Coronary artery (tissue), 2 donors: ENCODE results near the gene MACROD2.

Experiments used
- DNase-seq: peaks from one replicate; pipeline ENCODE4 v3.0.0-alpha.2; 2017; ENCODE audit warnings: low spot score
- H3K27ac ChIP-seq, 2 donors: fragments of 200-600 bp; sonication (generic); one replicate each; pipeline ENCODE4 v1.5.1; 2016 to 2019
- H3K4me3 ChIP-seq: fragments of 200-600 bp; sonication (generic); 2 replicates; pipeline ENCODE4 v1.5.1; 2016; ENCODE audit warnings: mild to moderate bottlenecking, moderate library complexity
- CTCF ChIP-seq: fragments of 200-600 bp; sonication (generic); IDR thresholded peaks from one replicate; pipeline ENCODE4 v1.5.1; 2019; ENCODE audit warnings: antibody characterized with exemption

Gene MACROD2

GRCh38 chr20:15603978-15604805 is 1608.9 kb downstream of the MACROD2 start:
- no peak for TF ChIP-seq CTCF
- H3K4me3 ChIP-seq, result no peak overlapping the region
- DNase-seq, result no peak
- no peak overlapping the region for H3K27ac ChIP-seq

GRCh38 chr20:15609921-15610320 is 1614.6 kb downstream of the MACROD2 start:
- no peak for DNase-seq
- no peak for TF ChIP-seq CTCF
- Histone ChIP-seq H3K4me3 (no peak overlapping the region), H3K27ac (no peak overlapping the region)

- TF ChIP-seq CTCF, result no peak
- DNase-seq, result no peak
- no peak overlapping the region for H3K27ac ChIP-seq
These were observed 1615.5 kb downstream of the MACROD2 start for GRCh38 chr20:15610787-15611186.

GRCh38 chr20:15611541-15611940 is 1616.2 kb downstream of the MACROD2 start:
- H3K4me3 ChIP-seq, result no peak overlapping the region
- no peak for DNase-seq
- no peak overlapping the region for H3K27ac ChIP-seq
- no peak for TF ChIP-seq CTCF

More at GRCh38 chr20:15610787-15611186, 1615.5 kb downstream of the MACROD2 start:
- H3K4me3 ChIP-seq, result no peak overlapping the region

GRCh38 chr20:15612198-15612597 is 1616.9 kb downstream of the MACROD2 start:
- Histone ChIP-seq H3K4me3 (no peak overlapping the region), H3K27ac (no peak overlapping the region)
- no peak for TF ChIP-seq CTCF
- no peak for DNase-seq

- H3K4me3 ChIP-seq, result no peak overlapping the region
- no peak for DNase-seq
- no peak overlapping the region for H3K27ac ChIP-seq
- TF ChIP-seq CTCF, result no peak
These were observed 1617.5 kb downstream of the MACROD2 start for GRCh38 chr20:15612769-15613168.

GRCh38 chr20:15613530-15613929 is 1618.2 kb downstream of the MACROD2 start:
- no peak for DNase-seq
- H3K27ac ChIP-seq, result no peak overlapping the region

More at GRCh38 chr20:15613530-15613929, 1618.2 kb downstream of the MACROD2 start:
- no peak for TF ChIP-seq CTCF
- H3K4me3 ChIP-seq, result no peak overlapping the region
